ENCODE measurements around the gene CTAGE9.
"Not testable (repeated sequence)": the region's sequence is repeated elsewhere in the genome, so short reads cannot be mapped to it uniquely, and the experiment has no call there.

The CTAGE9 gene

DNA sequence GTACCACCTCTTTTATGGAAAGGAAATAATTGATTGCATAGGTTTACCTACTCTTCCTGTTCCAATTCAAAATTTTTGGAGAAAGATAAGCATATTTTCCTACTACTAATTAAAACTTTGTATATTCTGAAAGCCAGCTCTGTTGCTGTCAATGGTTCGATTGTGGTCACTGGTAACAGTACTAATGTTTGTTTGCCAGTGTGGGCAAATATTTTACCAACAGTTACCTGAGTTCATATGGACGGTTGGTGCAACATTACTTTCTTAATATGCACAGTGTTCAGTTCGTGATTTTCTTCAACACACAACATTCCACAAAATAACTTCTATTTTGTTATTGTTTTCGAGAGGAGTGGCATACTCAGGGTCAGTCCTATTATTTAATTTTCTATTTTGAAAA lies 17.1 kb upstream of the CTAGE9 start:
- no peak for DNase-seq

DNA sequence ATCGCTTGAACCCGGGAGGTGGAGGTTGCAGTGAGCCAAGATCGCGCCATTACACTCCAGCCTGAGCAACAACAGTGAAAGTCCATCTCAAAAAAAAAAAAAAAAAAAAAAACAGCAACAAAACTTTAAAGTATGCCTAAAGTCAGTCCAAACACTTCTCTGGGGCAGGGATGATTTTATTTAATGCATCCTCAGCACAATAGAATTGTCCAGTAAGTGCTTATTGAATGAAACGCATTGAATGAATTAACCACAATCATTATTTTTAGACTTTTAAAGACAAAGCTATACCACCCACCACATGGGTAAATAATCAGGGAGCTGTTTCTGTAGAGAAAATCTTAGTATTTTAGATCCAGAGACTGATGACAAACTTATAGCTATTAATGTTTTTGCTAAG lies 16.6 kb upstream of the CTAGE9 start:
- DNase-seq: no peak

DNA sequence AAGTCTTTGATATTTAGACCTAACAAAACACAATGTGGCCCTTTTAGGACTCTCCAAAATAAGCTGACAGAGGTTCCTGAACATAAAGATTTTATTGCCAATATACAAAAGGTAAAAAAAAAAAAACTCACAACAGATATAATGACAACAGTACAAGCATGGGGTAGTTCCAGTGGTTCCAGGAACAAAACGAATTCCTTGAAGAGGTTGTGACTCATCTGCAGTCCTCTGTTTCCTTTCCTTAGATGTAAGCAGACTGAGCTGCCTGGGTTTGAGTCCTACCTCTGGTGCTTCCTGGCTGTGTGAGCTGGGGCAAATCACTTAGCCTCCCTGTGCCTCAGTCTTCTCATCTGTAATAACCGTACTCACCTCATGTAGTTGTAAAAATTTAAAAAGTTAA lies 13.3 kb upstream of the CTAGE9 start:
- DNase-seq: no peak

DNA sequence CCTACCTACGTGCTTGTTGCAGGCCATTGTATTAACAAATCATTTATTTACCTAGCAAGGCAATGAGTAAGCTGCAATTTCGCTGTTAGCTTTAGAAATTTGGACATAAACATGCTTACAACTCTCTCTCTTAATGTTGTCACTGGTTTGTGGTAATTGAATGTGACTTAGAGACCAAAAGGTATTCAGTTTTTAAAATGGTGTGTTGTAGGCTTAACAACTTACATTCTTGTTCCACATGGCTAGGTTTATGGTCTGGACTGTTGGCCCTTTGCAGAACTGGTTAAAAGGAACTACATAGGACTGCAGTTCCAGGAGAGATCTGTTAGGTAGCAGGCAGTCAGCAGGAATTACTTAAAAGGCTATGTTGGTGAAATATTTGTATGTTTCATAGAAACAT lies 10.3 kb upstream of the CTAGE9 start:
- no peak for DNase-seq

DNA sequence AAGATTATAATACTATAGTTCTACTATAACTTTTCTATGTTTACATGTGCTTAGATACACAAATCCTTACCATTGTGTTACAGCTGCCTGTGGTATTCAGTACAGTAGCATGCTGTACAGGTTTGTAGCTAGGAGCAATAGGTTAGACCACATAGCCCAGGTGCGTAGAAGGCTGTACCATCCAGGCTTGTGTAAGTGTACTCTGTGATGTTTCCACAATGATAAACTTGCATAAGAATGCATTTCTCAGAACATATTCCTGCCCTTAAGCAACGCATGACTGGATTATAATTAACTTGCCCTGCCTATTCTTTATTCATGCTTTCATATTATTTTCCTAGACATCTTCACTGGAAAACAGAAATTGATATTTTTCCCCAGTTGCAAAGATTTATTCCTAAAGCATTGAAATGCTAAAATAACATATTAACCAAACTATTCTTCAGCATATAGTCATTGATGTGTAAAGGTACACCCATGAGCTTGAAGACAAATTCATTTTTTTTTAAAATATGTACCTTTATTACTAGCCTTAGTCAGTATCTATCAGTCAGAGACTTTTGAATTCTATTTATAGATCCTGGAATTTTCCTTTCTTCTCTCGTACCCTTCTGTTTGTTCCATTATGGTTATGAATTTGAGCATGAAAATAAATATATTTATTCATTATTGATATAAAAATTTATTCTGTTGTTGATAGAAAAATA lies 7.2 kb upstream of the CTAGE9 start:
- DNase-seq: no peak

DNA sequence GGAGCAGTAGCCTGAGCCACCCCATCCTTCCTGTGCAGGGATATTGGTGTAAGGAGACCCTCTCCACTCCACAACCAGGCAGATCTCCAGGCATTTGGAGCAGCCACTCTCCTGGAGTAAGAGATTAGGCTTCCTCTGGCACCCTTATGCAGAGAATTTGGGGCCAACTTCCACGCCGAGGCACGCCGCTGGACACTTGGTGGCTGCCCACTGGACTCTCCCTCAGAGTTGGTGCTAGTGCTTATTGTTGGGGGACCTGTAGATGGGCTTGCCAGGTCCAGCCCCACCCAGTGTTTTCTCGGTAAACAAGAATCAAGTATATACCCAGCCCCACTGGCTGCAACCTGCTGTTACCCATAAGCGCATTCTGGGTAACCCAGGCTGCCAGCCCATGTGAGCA lies 4.8 kb upstream of the CTAGE9 start:
- DNase-seq: not testable (repeated sequence)

DNA sequence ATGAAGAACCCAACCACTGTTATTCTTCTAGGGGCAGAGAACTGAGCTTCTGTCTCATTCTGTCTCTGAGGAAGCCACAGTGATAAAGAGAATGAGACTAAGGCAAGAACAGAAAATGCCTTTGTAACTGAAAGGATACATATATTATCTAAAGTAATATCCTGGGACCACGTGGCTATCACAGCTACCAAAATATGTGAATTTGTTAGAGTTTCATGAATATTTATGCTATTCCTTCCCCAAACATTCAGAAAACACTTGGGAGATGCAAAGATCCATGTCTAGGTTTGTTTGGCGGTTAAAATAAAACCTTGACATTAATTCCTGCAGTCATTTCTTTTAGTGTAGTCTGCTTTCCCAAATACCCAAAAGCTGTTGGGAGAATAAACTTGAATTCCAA lies 6.9 kb downstream of the CTAGE9 start:
- DNase-seq: not testable (repeated sequence)

DNA sequence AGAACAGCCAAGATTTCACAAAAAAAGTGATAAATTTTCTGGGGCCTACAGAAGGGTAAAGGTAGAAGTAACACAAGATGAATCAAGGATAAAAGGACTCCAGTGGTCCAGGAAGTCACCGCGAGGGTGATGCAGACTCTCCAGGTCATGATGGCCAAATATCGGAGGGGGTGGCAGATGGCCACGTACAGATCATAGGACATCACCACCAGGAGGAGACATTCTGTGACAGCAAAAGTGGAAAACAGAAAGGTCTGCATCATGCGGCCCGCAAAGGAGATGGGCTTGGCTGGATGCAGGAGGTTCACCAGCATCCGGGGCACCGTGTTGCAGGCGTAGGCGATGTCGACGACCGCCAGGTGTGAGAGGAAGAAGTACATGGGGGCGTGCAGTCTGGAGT lies 10.0 kb downstream of the CTAGE9 start:
- DNase-seq: not testable (repeated sequence)

DNA sequence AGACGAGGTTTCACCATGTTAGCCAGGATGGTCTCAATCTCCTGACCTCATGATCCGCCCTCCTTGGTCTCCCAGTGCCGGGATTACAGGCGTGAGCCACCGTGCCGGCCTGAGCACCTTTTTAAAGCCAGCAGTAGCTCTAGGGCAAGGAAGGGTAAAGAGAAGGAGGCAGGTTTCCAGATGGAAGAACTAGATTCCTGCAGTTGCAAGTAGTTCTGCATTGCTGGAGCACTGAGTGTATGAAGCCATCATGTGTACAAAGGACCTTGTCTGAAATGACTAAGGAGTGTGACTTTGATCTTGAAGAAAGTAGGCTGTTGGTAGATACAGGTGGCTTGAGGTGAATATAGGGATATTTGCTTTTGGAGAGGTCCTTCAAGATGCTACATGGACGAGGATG lies 13.9 kb downstream of the CTAGE9 start:
- DNase-seq: no peak

DNA sequence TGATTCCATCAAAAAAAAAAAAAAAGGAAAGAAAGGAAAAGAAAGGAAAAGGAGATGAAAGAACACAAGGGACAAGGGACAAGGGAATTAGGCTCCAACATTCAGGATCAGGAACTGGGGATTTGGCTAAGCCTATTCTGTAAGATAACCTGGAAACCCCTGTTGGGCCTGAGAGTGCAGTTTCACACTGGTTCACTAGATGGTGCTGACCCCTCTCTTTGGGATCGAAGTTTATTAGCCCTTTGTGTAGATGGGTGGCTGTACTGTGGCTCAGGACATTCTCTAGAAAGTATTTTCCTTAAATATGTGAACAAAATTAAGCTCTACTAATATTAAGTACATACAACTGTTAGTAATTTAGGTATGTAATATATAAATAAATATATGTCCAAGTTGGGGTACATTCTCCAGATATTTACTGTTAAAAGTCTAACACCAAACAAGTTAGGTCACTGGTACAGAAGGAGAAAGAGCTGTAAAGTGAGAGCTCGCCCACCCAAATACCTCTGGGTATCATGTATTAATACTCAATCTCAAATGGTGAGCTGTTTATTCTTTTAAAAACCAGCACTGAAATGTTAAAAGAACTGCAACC lies 15.9 kb downstream of the CTAGE9 start:
- DNase-seq: peak; percentile 21 to 39

DNA sequence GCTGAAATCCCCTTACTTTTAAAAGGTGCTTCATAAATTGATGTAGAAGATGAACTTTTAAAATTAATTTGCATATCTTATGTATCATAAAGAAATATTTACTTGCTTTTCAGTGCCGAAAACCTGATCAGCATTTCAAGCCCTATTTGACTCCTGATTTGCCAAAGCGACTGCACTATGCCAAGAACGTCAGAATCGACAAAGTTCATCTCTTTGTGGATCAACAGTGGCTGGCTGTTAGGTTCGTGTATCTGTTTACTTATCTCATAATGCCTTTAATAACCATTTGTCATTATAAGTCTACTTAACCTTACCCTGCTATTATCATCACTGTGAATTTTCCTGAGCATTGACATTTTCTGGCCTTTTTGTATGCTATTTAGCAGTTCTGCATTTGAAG lies 17.4 kb downstream of the CTAGE9 start:
- no peak for DNase-seq

DNA sequence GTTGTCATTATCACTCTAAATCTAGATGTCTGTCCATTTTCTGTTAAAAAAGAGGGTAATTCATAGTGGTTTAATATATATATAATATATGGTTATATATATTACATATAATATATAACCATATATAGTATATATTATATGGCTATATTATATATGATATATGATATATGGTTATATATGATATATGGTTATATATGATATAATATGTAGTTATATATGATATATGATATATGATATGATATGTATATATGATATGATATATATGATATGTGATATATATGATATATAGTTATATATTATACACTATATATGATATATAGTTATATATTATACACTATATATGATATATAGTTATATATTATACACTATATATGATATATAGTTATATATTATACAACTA lies 18.2 kb downstream of the CTAGE9 start:
- no peak for DNase-seq

DNA sequence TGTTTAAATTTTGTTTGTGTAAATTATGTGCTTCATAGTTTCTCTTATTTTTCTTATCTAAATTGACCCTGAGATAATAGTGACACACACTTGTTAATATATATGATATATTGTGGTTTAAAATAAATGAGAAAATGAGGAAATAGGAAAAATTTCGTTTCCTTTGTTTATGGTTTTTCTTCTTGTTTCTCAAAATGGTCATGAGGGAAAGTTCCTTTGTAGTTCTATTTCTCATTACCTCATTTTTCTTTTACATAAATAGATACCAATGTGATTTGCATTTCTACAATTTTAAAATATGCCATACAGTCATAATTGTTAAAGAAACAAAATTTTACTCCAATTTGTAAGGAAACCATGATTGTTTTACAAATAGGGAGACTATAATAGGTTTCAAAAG lies 18.8 kb downstream of the CTAGE9 start:
- no peak for DNase-seq

DNA sequence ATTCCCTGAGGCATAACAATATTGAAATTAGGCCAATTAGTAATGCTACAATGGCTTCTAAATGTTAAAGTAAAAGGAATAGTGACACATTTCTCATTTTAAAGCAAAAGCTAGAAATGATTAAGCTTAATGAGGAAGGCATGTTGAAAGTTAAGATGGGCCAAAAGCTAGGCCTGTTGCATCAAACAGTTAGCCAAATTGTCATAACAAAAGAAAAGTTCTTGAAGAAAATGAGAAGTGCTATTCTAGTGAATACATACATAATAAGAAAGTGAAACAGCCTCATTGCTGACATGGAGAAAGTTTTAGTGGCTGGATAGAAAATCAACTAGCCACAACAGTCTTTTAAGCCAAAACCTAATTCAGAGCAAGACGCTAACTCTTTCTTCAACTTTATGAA lies 22.5 kb downstream of the CTAGE9 start:
- DNase-seq: no peak

DNA sequence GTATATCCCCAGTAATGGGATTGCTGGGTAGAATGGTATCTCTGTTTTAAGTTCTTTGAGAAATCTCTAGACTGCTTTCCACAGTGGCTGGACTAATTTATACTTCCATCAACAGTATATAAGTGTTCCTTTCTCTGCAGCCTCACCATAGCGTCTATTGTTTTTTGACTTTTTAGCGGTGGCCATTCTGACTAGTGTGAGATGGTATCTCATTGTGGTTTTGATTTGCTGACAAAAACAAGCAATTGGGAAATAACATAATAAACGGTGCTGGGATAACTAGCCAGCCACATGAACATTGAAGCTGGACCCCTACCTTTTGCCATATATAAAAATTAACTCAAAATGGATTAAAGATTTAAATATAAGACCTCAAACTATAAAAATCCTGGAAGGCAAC lies 23.8 kb downstream of the CTAGE9 start:
- no peak for DNase-seq

DNA sequence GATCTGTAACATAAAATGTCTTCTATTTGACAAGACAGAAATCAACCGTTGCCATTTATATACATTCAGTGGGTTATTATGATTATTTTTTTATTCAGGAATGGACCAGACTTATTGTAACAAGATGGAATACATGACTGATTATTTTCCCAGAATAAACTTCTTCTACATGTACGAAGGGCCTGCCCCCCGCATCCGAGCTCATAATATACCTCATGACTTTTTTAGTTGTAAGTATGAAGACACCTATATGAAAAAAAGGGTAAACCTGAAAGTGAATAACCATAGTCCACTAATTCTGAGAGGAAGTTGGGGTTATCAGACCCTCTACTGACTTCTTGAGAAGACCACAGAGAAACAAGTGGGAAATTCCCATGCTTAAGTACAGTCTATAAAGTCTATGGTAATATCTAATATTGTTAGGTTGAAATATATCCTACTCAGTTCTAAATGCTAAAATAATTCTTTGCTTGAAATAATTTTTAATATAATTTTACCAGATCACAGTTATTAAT lies 25.5 kb downstream of the CTAGE9 start:
- DNase-seq: peak in 1 of 2 donors; percentile 15

DNA sequence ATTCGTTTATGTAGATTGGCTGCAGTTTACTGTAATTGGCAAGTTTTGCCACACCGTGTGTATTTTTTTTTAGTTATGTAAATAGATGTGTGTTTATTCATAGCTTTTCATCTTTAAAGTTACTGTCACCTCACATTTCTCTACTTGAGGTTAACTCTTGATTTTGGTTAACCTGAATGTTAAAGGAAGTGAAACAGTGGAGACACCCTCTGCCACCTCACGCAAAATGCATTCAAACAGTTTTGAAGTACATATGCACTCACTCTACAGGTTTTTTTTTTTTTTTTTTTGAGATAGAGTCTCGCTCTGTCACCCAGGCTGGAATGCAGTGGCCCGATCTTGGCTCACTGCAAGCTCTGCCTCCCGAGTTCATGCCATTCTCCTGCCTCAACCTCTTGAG lies 27.3 kb downstream of the CTAGE9 start:
- no peak for DNase-seq

DNA sequence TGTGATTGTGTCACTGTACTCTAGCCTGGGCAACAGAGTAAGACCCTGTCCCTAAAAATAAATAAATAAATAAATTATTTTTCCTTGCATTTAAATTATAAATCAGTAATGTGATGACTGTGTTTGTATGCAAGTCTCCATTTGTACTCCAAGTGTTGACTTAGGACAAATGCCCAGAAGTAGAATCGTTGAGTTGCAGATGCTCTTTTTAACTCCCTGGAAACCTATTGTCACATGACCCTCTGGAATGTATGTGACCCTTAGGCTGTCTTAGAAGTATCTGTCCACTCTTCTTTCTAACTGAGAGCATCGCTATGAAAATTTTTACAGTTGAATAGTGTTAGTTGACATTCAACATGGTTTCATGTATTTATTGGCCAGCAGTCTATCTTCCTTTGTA lies 28.4 kb downstream of the CTAGE9 start:
- no peak for DNase-seq

DNA sequence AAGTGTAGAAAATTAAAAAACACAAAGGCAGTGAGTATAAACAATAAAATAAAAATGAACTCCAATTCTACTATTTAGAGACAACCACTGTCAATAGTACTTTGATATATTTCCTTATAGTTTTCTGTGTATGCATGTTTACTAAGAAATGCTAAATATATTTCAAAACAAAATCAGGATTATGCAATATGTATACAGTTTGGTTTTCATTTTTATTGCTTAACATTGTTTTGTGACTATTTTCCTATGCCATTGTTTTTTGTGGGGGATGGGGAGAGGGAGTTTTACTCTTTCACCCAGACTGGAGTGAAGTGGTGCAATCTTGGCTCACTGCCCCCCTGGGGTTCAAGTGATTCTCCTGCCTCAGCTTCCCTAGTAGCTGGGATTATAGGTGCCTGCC lies 29.2 kb downstream of the CTAGE9 start:
- DNase-seq: no peak

DNA sequence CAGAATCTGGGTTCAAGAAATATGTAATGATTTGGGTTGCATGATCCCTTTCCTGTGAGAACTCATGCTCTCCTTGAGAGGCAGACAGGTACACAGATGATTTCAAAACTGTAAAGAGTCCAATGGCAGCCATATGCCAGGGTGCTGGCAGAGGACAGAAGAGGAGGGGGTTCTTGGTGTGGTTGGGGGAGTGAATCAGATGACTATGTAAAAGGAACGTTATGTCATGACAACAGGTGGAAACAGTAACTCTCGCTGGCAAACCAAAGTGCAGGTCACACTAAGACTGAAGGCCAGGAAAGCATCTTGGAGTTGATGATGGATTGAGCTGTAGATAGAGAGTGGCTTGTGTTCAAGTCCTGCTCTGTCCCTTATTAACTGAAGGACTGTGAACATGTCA lies 29.9 kb downstream of the CTAGE9 start:
- no peak for DNase-seq

DNA sequence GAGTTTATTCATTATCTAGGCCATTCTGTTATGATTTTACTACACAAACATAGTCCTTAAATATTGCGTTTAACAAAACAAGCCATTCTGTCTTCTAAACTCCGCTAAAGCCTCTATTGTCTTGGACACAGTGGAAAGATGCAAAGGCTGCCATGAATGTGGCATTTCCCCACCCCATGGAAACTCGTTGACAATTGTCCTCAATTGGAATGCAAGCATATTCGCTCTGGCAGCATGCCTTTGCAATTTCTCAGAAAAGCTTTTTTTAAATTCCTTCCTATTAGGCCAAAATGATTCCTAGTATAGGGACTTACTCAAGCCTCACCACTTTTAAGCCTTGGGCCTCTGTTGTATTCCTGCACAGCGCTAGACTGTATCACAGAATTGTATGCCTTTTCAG lies 32.4 kb downstream of the CTAGE9 start:
- DNase-seq: no peak

DNA sequence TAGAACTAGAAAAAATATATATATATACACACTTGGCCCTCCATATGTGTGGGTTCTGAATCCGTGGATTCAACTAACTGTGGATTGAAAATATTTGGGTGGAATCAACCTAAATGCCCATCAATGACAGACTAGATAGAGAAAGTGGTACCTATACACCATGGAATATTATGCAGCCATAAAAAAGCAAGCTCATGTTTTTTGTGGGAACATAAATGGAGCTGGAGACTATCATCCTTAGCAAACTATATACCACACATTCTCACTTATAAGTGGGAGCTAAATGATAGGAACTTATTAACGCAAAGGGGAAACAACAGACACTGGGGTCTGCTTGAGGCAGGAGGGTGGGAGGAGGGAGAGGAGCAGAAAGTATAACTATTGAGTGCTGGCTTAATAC lies 37.6 kb downstream of the CTAGE9 start:
- DNase-seq: no peak

DNA sequence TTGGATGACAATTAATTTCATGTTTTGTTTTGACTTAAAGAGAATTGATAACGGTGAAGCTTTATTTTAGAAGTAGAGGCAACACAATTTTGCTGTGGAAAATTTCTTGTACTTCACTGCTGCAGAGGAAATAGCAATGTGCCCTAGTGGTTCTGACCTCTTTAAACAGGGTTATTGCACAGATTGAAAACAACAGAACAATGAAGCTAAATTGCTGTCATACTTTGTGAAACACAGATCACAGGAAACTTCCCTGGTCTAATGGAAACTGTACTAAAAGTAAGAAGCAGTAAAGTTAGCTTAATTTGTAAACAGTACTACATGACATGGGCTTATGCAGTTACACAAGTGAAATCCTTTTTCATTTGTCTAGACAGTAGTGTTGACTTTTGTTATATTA lies 40.9 kb downstream of the CTAGE9 start:
- no peak for DNase-seq

DNA sequence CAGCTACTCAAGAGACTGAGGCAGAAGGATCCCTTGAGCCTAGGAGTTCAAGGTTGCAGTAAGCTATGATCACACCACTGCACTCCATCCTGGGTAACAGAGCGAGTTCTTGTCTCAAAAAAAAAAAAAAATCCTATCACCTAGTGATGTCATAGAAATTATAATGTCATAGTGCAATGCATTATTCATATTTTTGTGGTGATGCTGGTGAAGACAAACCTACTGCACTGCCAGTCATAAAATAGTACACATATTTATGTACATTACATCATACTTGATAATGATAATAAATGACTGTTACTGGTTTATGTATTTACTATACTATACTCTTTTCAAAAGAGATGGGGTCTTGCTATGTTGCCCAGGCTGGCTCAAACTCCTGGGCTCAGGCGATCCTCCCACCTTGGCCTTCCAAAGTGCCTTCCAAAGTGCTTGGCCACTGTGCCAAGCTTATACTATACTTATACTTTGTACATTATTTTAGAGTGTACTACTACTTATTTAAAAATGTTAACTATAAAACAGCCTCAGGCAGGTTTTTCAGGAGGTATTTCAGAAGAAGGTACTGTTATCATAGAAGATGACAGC lies 47.1 kb downstream of the CTAGE9 start:
- DNase-seq: no peak

DNA sequence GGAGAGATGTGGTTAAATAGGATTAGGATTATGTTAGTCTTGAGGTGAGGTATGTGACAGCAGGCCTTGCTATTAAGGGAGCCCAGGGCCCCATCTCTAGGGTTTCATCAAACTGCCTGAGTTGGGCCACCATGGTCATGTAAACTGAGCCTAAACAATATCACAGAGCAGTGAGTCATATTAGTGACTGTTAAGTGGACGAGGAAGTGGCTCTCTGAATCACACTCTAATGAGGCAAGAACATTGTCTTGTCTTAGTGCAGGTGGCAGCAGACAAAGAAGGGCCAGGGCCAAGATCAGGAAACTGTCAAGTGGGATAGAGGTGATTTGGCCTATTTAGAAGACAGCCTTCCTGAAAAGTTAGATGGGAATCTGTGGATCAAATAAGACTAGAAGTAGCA lies 50.6 kb downstream of the CTAGE9 start:
- DNase-seq: no peak

All from stimulated activated CD4-positive, alpha-beta T cell treated with anti-CD3 and anti-CD28 coated beads, Interleukin-2, amount 100 ng/mL, for 24 hours (primary cell).